Measurements from ENCODE around the gene FAM181A.

- no peak for TF ChIP-seq CTCF (IDR thresholded peaks at IDR 0.05; ENCODE audit: insufficient read depth, low read depth, low read length)
- no peak for TF ChIP-seq EZH2 (IDR thresholded peaks at IDR 0.05; ENCODE audit: insufficient read depth, low read length)
Measured at GRCh38 chr14:93912782-93913181, 14.4 kb upstream of the FAM181A start.

Data from astrocyte (in vitro differentiated cells and primary cell).